ENCODE data around the gene RTTN. TPM values are rescaled to one million over a fixed set of nuclear protein-coding genes. Genes with fewer than 3 reads are reported as not detected.

Gene RTTN
- polyA plus RNA-seq, 1 donor (not counting 4 experiments of a cell fraction or from before 2014, with no cell fraction given): 77.3 TPM

- Histone ChIP-seq H3K4me3 (ENCODE audit: control insufficient read depth in 2 of 3, extremely low read depth in 1 of 3, insufficient read depth in 2 of 3, low read depth in 1 of 3, low read length in 3 of 3) (no peak overlapping the region), H4K20me1 (ENCODE audit: control insufficient read depth, extremely low read depth, insufficient read depth, low read length) (no peaks in the 10 kb centered on the region), H3K9me1 (ENCODE audit: control insufficient read depth, extremely low read depth, insufficient read depth, low read length) (no peaks in the 10 kb centered on the region), H3K79me2 (ENCODE audit: control insufficient read depth, insufficient read depth, low read length) (no peaks in the 10 kb centered on the region), H3K27ac (ENCODE audit: control insufficient read depth, insufficient read depth, low read length) (no peak overlapping the region), H3K27me3 (ENCODE audit: control insufficient read depth, extremely low read depth, insufficient read depth, low read length) (no peaks in the 10 kb centered on the region), H3K4me1 (ENCODE audit: control insufficient read depth, extremely low read depth, insufficient read depth, low read length) (no peaks in the 10 kb centered on the region), H3K9me3 (ENCODE audit: control insufficient read depth, low read depth, low read length) (no peaks in the 10 kb centered on the region), H2AFZ (ENCODE audit: control insufficient read depth, low read length) (no peak overlapping the region), H3K36me3 (ENCODE audit: control insufficient read depth in 2 of 2, extremely low read depth in 1 of 2, insufficient read depth in 2 of 2, low read length in 2 of 2) (no peaks in the 10 kb centered on the region), H3K4me2 (ENCODE audit: control insufficient read depth, extremely low read depth, insufficient read depth, low read depth, low read length) (no peak overlapping the region), H3K9ac (ENCODE audit: control insufficient read depth, extremely low read depth, insufficient read depth, low read length) (no peak overlapping the region)
- dilution Hi-C loops (cut with MboI; ENCODE audit: extremely low pct_ligation_motif_present, low sequenced_read_pairs): no loop called here
- TF ChIP-seq CTCF (optimal IDR thresholded peaks at IDR 0.05 in 1 of 3, IDR thresholded peaks at IDR 0.05 in 1 of 3, conservative IDR thresholded peaks at IDR 0.05 in 1 of 3; ENCODE audit: extremely low read depth in 1 of 3, insufficient read depth in 2 of 3, low read length in 3 of 3) (no peak), EZH2 (IDR thresholded peaks at IDR 0.05; ENCODE audit: low read length) (no peak)
- no peak for FAIRE-seq
- no peak for DNase-seq (ENCODE audit: low read depth, low spot score)
Observed at GRCh38 chr18:70078106-70078505, 127.4 kb downstream of the RTTN start.

DNA sequence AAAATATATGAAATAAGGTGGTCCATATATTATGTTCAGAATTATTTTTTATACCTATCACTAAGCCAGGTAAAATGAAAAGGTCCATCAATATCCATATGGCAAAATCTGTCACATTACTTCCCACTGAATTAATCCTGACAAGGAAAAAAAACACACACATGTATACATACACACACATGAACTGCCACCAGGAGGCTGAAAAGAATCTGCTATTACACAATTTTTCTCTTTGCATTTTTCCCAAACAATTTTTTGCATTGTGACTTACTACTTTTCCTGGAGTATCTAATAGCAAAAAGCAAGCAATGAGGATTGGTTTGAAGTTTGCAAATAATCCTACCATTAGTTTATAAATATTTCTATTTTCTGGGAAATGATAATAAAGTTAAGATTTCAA lies 129.6 kb downstream of the RTTN start:
- no peak overlapping the region for H2AFZ ChIP-seq (ENCODE audit: control insufficient read depth, low read length)
- no peaks in the 10 kb centered on the region for H3K9me1 ChIP-seq (ENCODE audit: control insufficient read depth, extremely low read depth, insufficient read depth, low read length)
- no peaks in the 10 kb centered on the region for H3K4me1 ChIP-seq (ENCODE audit: control insufficient read depth, extremely low read depth, insufficient read depth, low read length)
- H3K9ac ChIP-seq (ENCODE audit: control insufficient read depth, extremely low read depth, insufficient read depth, low read length): no peak overlapping the region
- no peaks in the 10 kb centered on the region for H3K79me2 ChIP-seq (ENCODE audit: control insufficient read depth, insufficient read depth, low read length)
- no peaks in the 10 kb centered on the region for H4K20me1 ChIP-seq (ENCODE audit: control insufficient read depth, extremely low read depth, insufficient read depth, low read length)
- TF ChIP-seq CTCF (optimal IDR thresholded peaks at IDR 0.05 in 1 of 3, IDR thresholded peaks at IDR 0.05 in 1 of 3, conservative IDR thresholded peaks at IDR 0.05 in 1 of 3; ENCODE audit: extremely low read depth in 1 of 3, insufficient read depth in 2 of 3, low read length in 3 of 3) (no peak), EZH2 (IDR thresholded peaks at IDR 0.05; ENCODE audit: low read length) (no peak)
- dilution Hi-C loops (cut with MboI; ENCODE audit: extremely low pct_ligation_motif_present, low sequenced_read_pairs): no loop called here
- DNase-seq (ENCODE audit: low read depth, low spot score): no peak
- no peak overlapping the region for H3K27ac ChIP-seq (ENCODE audit: control insufficient read depth, insufficient read depth, low read length)
- H3K36me3 ChIP-seq (ENCODE audit: control insufficient read depth in 2 of 2, extremely low read depth in 1 of 2, insufficient read depth in 2 of 2, low read length in 2 of 2): no peaks in the 10 kb centered on the region
- FAIRE-seq: no peak
- H3K9me3 ChIP-seq (ENCODE audit: control insufficient read depth, low read depth, low read length): no peaks in the 10 kb centered on the region
- H3K27me3 ChIP-seq (ENCODE audit: control insufficient read depth, extremely low read depth, insufficient read depth, low read length): no peaks in the 10 kb centered on the region
- H3K4me2 ChIP-seq (ENCODE audit: control insufficient read depth, extremely low read depth, insufficient read depth, low read depth, low read length): no peak overlapping the region
- H3K4me3 ChIP-seq (ENCODE audit: control insufficient read depth in 2 of 3, extremely low read depth in 1 of 3, insufficient read depth in 2 of 3, low read depth in 1 of 3, low read length in 3 of 3): no peak overlapping the region

Data from keratinocyte (primary cell).